HG03558 (cell line): Measurements from ENCODE around the gene ESPL1.
A peak's percentile ranks its signal among the peaks of the same experiment; 100 is the strongest.

Source experiments
- ATAC-seq: cut with Tn5 transposase; IDR thresholded peaks from one replicate; pipeline ENCODE4 v1.9.1; 2021; ENCODE audit warnings: moderate number of reproducible peaks; ENCODE audit not compliant: unreplicated experiment; ENCODE audit errors: extremely low read depth

The ESPL1 gene

DNA sequence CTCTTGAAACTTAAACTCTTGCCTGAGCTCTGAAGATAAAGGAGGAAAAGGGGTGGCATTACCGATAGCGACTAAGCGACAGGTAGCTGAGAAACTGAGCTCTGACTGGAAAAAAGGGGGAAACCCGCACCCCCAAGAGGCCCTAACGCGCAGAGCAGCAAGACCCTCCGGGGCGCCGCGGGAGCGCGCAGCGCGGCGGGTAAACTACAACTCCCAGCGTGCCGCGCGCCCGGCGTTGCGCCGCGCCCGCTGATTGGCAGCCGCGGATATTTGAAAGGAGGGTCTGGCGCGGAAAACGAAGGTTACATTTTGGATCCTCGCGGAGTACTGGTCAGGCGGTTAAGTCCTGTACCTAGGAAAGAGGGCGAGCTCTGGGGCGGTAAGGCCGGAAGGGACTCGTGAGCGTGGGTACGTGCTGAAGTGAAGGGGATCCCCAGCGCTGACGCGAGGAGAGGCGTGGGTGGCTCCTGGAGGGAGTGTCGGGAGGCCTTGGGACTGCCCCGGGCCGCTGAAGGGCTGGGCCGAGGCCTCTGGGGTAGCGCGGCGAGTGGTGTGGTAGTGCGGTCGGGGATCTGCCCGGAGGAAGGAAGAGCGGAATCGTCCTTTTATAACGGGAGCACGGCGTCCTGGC, at the start of gene ESPL1:
ESPL1 (plus strand) TSS at position 301 of the 631 bp plus-strand sequence. CDS start 468 bp downstream, outside the sequence.
- peak; percentile 46 for ATAC-seq

DNA sequence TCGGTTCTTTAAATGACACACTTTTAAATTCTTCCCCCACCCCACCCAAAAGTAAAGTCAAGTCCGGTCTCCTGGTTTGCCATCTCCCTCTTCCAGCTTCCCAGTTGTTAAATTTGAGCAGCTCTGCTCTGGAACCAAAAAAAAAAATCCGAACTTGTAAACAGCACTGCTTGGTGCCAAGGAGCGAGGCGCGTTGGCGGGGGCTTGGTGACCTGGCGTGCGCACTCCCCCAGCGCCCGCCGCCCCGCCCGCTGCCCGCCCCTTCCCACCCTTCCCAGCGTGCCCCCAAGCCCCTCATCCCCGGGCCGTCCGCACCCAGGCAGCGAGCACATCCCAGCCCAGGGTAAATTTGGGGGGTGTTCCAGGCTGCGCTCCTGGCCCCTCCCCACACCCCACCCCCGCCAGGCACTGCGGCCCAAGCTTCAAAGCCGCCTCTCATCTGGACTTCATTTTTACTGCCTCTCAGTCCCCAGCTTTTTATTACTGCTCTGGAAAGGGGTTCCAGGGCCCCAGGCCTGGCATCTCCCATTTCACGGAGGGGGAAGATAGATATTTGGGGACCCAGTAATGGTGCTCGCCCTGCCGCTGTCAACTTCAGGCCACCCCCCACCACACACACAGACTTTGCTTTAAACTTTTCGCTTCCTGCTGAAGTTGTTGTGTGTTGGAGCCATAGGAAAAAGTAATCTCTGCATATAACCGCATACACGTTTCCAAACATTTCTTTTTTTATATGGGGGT, 49.4 kb upstream of the ESPL1 start:
- ATAC-seq: no peak

DNA sequence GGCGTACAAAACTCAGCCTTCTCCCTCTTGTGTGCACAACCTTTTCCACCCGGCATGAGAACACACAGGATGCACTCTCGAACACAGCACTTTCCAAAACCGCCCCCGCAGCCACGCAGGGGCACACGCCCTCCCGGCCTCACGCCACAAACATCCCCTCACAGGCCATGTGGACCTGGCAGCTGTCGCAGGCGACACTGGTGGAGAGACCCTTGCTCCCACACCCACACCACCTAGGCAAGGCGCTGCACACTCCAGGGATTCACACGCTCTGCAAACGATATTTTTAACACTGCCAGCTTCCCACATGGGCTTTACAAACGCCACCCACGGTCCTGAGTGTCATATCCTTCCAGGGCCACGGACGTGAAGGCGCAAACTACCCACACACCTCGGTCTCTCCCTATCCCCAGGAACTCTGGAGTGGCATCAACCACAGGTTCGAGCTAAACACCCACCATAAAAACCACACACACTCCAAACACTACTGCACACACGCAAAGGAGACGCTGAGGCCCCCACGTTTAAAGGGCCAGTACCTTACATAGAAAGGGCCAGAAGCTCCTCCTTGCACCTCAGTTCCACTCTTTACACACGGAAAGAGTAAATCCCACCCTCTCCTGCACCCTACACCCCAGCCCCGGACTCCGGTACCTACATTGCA, 48.7 kb upstream of the ESPL1 start:
- ATAC-seq: no peak

DNA sequence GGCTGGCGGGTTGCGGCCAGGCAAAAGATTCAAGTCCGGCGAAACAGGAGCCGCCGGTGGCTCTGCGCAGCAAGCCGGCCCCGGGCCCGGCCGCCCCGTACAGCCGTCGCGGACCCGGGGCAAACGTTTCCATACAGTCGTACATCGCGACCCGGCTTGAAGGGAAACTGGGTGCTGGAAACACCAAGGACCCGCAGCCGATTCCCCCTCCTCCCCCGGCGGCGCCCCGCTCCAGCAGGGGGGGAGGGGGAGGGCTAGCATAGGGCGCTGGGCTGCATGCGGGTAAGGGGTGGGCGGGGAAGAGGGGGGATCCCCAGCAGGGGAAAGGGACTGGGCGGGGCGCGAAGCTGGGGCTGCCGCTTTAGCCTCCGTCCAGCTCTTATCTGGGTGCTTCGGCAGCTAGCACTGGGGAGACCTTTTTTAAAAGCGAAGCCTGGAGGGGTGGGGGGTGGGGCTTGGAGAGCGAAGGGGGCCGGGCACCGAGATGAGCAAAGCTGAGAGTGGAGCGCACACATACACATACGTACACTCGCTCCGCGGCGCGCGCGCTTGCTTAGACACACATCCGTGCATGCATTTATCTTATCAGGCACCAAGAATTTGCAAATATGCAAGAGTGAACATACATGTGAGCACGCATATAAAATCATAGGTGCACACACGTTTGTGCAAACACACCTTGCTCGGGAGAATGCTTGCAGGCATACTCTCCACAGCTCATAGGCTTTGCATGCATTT, 48.0 kb upstream of the ESPL1 start:
- ATAC-seq: no peak

DNA sequence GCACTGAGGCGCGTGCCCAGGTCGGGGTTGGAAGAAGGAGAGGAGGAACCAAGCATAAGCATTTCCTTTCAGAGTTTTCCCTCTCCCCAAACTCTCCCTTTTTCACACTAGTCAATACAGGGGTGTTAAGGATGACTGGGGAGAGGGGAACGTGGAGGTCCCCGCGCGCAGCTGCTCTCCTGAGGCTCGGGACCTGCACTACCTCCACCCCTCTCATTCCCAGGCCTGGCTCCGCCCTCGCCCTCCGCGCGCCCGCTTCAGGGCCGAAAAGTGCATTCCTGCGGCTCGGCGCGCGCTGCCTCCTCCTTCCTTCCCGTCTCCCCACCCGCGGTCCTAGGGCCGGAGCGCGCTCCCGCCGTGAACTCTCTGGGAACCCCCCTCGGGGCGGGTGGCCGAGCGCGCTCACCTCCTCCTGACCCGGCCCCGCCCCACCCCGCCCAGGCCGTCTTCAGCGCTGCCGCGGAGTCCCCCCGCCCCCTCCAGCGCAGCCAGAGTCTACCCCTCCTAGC, 47.4 kb upstream of the ESPL1 start:
- no peak for ATAC-seq

DNA sequence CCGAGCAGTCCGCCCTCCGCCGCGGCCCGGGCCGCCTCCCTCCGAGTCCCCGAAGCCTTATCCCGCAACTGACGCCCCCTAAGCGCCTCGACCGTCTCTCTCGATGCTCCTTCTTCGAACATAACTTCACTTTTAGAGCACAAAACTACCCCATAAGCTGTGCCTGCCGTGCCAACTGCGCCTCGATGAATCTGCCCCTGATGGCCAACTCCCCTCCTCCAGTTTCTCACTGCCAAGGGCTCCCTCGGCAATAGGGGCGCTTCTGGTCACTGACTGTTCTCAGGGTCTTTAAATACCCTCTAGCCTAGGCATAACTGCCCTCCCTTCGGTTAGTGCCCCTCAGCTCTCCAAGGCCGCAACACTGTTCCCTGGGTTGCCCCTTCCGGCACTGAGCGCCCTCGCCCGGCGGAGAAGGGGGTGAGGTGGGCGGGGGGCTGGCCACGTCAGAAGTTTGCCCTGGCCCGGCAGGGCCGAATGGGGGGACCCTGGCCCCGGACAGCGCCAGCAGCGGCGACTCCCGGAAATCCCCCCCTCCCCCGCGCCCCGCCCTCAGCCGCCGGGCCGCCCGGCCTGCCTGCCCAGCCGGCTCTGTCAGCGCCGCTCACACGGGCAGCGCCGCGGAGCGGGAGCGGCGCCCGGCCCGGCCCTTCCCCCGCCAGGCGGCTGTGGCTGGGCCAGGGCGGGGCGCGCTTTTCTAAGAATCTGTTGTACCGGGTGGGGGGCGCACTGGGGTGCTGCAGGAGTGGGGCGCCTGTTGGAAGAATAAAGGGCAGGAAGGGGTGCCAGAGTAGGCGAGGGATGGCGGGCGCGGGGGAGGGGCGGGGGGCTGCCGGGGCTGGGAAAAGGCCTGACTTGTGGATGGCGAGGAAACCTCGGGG, 46.7 kb upstream of the ESPL1 start:
- ATAC-seq: no peak

DNA sequence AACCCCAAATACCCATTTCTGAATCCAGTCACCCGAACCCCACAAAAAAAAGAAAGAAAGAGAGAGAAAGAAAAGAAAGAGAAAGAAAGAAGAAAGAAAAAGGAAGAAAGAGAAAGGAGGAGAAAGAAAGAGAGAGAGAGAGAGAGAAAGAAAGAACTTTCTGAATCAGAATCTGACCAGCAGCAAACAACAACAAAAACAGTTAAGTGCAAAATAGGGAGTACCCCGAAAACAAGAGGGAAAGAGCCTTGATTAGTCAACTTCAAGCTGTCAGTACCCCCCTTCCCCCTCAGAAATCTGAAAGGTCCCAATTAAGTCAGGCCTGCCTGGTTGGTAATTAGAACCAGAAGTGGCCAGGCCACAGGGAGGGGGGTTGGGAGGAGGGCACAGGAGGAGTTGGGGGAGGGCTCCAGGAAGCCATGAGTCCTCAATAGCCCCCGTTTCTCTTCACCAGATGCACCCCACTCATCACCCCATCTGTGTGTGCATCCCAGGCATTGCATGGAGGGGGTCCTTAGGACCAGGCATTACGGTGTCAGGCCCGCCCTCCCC, 45.9 kb upstream of the ESPL1 start:
- ATAC-seq: no peak

DNA sequence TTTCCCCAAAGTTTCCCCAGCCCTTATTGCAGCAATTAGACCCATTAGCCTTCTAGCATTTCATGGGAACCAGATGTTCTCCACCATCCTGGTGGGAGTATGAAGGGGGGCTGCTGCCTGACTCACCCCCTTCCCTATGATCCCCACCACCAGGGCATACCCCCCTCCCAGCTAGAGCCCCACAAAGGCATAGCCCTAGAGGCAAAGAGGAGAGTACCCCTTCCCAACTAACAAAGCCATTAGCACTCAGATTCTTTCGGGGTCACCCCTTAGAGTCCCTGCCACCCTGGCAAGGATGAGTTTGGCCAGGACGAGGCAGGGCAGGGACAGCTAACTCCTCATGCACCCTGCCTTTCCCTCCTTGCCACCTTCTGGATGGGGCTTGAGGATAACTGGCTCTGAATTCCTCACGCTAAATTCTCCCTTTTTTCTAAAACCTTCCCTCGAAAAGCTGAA, 45.3 kb upstream of the ESPL1 start:
- no peak for ATAC-seq

DNA sequence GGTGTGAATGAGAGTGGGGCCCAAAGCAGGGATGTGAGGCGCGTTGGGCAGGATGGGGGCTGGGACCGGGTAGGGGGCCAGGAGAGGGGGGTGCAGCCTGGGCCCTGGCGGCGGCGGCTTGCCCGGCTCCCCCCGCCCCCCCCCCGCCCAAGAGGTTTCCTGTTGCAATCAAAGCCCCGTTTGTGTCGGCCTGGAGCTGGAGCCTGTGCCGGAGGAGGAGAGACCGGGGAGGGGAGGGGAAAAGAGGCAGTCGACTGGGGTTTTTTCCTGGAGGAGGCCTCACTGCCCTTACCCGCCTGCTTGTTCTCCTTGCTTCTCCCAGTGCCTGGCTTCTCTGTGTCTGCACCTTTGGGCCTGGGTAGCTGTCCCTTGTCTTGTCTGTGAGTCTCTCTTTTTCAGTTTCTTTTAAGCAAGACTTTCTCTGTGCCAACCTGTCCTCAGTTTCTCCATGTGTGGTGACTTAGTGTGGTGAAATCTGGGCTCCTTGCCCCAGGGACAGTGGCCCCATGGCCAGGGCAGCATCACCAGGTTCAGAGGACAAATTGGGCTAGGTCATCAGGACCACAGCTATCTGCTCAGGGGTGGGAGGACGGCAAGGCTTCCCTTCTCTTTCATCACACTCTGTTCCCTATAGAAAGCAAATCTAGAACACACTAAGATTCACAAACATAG, 44.6 kb upstream of the ESPL1 start:
- ATAC-seq: no peak

DNA sequence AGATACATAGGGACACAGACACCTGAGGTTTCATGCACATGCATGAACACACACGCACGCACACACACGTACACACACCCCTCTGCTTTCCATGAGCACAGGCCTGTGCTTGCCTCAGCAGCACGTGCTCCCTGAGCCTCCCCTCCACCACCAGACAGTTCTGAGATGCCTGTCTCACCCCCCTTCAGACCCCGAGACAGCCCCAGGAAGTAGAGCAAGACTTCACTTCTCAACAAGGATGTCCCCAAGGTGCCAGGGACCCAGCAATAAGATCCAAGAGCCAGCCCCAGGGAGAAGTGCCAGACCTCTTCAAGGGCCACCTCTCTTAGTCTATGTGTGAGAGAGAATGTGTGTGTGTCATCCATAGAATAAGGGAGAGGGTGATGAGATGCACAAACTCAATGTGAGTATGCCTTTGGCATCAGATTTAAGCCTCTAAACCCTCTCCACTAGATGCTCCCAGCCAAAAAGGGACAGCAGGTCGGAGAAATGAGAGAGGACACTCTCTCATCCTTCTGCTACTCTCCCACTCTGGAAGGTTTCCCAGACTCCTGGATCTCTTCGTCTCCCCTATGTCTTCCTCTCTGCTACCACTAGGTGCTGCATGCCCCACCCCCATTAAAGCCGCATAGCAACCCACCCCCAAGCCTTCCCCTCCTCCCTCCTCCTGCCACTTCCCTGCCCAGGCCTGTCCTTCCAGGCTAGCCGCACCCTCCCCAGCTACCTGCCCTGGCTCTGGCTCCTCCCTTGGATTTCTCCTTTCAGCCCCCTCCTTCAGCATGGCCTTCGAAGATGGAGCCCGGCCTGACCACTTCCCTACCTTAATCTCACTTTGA, 43.8 kb upstream of the ESPL1 start:
- no peak for ATAC-seq

DNA sequence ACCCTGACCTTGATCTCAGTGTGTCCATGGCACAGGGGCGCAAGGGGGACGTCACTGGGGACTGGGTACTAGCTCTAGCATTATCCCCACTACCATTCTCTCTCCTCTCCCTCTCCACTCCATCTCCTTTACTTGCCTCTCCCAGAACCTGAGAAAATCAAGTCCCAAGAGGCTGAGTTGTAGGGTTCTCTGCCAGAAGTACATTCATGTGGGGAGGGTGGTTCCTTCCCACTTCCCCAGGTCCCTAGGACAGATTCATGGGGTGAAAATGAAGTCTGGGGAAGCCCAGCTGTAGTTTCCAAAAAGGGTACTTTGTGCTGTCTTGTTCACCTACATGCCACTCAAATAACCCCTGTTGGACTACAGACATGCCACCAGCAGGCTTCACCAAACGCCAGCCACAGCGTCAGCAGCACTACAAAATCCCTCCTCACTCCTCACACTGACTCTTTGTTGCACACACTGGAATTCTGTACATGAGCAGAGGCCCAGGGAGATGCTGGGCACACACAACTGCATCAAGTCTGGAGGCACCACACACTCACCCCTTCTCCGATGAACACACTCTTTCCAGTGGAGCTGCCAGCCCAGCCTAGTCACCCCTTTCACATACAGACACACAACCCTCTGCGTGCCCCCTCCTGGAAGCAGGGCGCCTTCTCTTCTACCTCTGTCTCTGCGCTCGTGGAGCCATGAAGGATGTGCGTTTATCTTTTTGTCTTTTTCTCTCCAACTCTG, 43.0 kb upstream of the ESPL1 start:
- ATAC-seq: no peak

DNA sequence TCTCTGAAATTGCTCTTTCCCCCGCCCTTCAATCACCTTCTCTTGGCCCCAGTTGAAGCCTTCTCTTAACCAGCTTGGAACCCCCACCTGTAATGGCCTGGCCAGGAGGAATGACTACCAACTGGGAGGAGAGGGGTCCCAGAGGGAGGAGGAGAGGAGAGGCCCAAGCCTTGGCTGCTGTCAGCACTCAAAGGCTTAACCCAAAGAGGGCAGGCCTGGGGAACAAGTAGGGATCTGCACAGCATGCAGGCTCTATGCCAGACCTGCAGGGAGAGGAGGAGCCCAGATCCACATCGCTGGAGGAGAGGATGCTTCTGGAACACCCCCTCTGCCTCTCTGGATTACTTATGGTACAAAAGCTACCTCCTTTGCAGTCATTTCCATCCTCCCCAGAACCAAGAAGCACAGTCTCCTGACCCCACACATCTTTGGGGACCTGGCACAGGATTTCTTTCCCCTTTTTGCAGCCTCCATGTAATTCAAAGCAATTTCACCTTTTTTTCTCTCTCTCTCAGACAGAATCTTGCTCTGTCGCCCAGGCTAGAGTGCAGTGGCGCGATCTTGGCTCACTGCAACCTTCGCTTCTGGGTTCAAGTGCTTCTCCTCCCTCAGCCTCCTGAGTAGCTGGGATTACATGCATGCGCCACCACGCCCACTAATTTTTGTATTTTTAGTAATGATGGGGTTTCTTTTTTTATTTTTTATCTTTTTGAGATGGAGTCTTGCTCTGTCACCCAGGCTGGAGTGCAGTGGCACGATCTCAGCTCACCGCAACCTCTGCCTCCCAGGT, 42.3 kb upstream of the ESPL1 start:
- no peak for ATAC-seq

DNA sequence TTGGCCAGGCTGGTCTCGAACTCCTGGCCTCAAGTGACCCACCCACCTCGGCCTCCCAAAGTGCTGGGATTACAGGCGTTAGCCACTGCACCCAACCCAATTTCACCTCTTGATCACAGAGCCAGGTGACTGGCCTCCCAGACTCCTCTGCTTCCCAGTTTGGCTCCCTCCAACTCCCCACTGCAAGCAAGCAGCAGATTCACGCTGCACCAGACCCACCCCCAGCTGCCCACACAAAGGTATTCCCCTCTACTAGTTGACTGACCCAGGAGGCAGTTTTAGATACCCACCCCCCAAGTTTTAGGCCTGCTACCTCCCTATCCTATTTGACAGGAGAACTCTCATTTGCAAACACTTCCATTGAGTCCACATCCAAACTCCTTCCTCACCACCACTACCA, 41.3 kb upstream of the ESPL1 start:
- ATAC-seq: no peak

DNA sequence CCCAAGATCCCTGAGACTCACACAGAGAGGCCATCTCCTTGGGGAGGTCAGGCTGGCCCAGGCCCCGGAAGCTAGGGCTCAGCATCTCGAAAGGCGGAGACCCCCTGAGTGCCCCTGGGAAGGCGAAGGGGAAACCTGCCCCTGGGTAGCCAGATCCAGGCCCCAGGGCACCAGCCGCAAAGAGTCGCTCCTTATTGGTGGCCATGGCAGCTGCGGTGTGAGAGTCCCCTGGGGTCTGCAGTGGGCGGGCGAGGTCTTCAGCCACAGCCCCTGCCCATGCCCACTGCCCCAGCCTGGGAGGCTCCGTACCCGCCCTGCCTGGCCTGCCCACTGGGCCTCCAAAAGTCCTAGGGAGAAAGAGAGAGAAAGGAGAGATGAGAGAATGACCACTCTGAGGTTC, 40.8 kb upstream of the ESPL1 start:
- no peak for ATAC-seq

DNA sequence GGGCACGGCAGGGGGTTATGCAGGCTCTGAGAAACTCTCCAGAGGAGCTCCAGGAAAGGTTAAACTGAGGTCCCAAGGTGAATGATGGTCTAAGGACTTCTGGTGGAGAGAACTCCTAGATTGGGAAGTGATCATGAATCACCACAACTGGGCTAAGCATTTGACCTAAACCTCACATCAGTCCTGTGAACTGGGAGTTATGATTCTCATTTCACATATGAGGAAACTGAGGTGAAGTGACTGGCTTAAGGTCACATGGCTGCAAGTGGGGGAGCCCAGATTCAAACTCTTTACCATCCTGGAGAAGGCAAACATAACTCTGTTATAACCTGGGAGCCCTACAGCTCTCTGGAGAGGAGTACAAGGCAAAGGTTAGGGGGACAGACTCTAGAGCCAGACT, 40.3 kb upstream of the ESPL1 start:
- no peak for ATAC-seq

DNA sequence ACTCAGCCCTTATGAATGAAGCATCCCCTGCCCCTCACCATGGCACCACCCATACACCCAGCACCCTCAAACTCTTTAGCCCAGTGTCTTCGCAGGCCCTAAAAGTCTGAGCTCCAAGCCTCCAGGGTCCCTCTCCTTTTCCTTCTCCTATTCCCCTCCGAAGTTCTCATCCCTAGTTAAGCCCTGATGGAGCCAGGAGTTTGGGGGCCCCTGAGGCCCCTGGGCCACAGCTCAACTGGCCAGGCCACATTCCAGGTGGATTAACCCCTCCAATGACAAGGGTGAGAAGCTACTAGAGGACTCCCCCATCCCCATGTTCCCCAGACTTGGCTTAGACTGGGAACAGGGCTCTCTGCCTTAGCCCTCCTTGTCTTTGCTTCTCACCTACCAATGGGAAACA, 38.6 kb upstream of the ESPL1 start:
- no peak for ATAC-seq
